ENCODE data around the gene FOXA2. TPM values are rescaled to one million over a fixed set of nuclear protein-coding genes. Genes with fewer than 3 reads are reported as not detected.
"Not testable (repeated sequence)": the region's sequence is repeated elsewhere in the genome, so short reads cannot be mapped to it uniquely, and the experiment has no call there.

Gene FOXA2
- not detected in 2 replicates for total RNA-seq
- not detected for polyA plus RNA-seq (2012)

- DNase-seq (ENCODE audit: low read depth), result no peak
These were observed at the start of gene FOXA2 for GRCh38 chr20:22584522-22584921. TSS of gene FOXA2 (minus strand) at chr20:22584572. CDS start at chr20:22584278, 294 bp downstream.

- peak; percentile 2 for DNase-seq (ENCODE audit: low read depth)
These were observed 46.3 kb upstream of the FOXA2 start for GRCh38 chr20:22630701-22631100.

- DNase-seq (ENCODE audit: low read depth), result no peak
These were observed 45.6 kb upstream of the FOXA2 start for GRCh38 chr20:22629927-22630326.

GRCh38 chr20:22629447-22629846 is 45.1 kb upstream of the FOXA2 start:
- DNase-seq (ENCODE audit: low read depth), result no peak

- no peak for DNase-seq (ENCODE audit: low read depth)
These were observed 42.1 kb upstream of the FOXA2 start for GRCh38 chr20:22626496-22626895.

- DNase-seq (ENCODE audit: low read depth), result no peak
These were observed 38.8 kb upstream of the FOXA2 start for GRCh38 chr20:22623211-22623610.

GRCh38 chr20:22620342-22620741 is 36.0 kb upstream of the FOXA2 start:
- DNase-seq (ENCODE audit: low read depth), result no peak

GRCh38 chr20:22619806-22620205 is 35.4 kb upstream of the FOXA2 start:
- no peak for DNase-seq (ENCODE audit: low read depth)

GRCh38 chr20:22619272-22619671 is 34.9 kb upstream of the FOXA2 start:
- no peak for DNase-seq (ENCODE audit: low read depth)

- no peak for DNase-seq (ENCODE audit: low read depth)
These were observed 32.8 kb upstream of the FOXA2 start for GRCh38 chr20:22617160-22617559.

GRCh38 chr20:22616551-22616950 is 32.2 kb upstream of the FOXA2 start:
- DNase-seq (ENCODE audit: low read depth), result no peak

GRCh38 chr20:22615425-22615824 is 31.1 kb upstream of the FOXA2 start:
- no peak for DNase-seq (ENCODE audit: low read depth)

- no peak for DNase-seq (ENCODE audit: low read depth)
These were observed 27.3 kb upstream of the FOXA2 start for GRCh38 chr20:22611636-22612035.

GRCh38 chr20:22607695-22608094 is 23.3 kb upstream of the FOXA2 start:
- no peak for DNase-seq (ENCODE audit: low read depth)

GRCh38 chr20:22604815-22605214 is 20.4 kb upstream of the FOXA2 start:
- no peak for DNase-seq (ENCODE audit: low read depth)

GRCh38 chr20:22601361-22602141 is 17.2 kb upstream of the FOXA2 start:
- DNase-seq (ENCODE audit: low read depth), result no peak

GRCh38 chr20:22599258-22599657 is 14.9 kb upstream of the FOXA2 start:
- DNase-seq (ENCODE audit: low read depth), result not testable (repeated sequence)

GRCh38 chr20:22597303-22597702 is 12.9 kb upstream of the FOXA2 start:
- no peak for DNase-seq (ENCODE audit: low read depth)

GRCh38 chr20:22590662-22591061 is 6.3 kb upstream of the FOXA2 start:
- no peak for DNase-seq (ENCODE audit: low read depth)

GRCh38 chr20:22586645-22587310 is 2.4 kb upstream of the FOXA2 start:
- DNase-seq (ENCODE audit: low read depth), result peak; percentile 27

- no peak for DNase-seq (ENCODE audit: low read depth)
These were observed 1.6 kb upstream of the FOXA2 start for GRCh38 chr20:22585786-22586493.
